A549 (cell line): Measurements from ENCODE around the gene HSDL2. TPM values are rescaled to one million over a fixed set of nuclear protein-coding genes. Genes with fewer than 3 reads are reported as not detected.

Source experiments
- ATAC-seq, 2 experiments: fragments of 200-7000 bp in 1 of 2; fragments of >200 bp in 1 of 2; cut with Nextera tagmentation in 1 of 2; cut with Tn5 transposase in 1 of 2; 3 replicates each; pipeline versions ENCODE4 v1.8.0 to v1.9.1; 2018 to 2020; ENCODE audit warnings: mild to moderate bottlenecking in 1 of 2, moderate library complexity in 1 of 2
- CTCF ChIA-PET: fragments of 300-600 bp; sonication (Branson Sonifier 250); formaldehyde crosslinking; extraction: SDS; loops from one replicate; lab custom pipeline; 2021; ENCODE audit warnings: antibody characterized with exemption, inconsistent platforms; lab: Yijun Ruan, JAX
- POLR2A ChIA-PET: fragments of 350-600 bp; formaldehyde crosslinking; extraction: SDS; loops from one replicate; lab custom pipeline; 2021; ENCODE audit warnings: antibody characterized with exemption, inconsistent platforms; lab: Yijun Ruan, JAX
- DNase-seq, 2 experiments: peaks; one replicate each; pipeline versions ENCODE4 v3.0.0 to v3.0.0-alpha.2; 2011 to 2016; ENCODE audit warnings: low read depth in 1 of 2, low spot score in 1 of 2
- FAIRE-seq: peaks from 2 replicates; lab custom pipeline; 2011; peaks lifted over from hg19 to GRCh38; lab: Jason Lieb, UNC
- H3K27ac ChIP-seq, 2 experiments: fragments of >200 bp; sonication (Bioruptor Twin); formaldehyde crosslinking; 3 replicates each; pipeline ENCODE4 v1.5.1; 2016 to 2017
- H3K4me1 ChIP-seq: fragments of >200 bp; sonication (Bioruptor Twin); formaldehyde crosslinking; 3 replicates; pipeline ENCODE4 v1.6.1; 2016
- H3K4me2 ChIP-seq: fragments of >200 bp; sonication (Bioruptor Twin); formaldehyde crosslinking; 3 replicates; pipeline ENCODE4 v1.6.1; 2016
- H3K4me3 ChIP-seq: fragments of >200 bp; sonication (Bioruptor Twin); formaldehyde crosslinking; 3 replicates; pipeline ENCODE4 v1.5.1; 2016
- H3K9me3 ChIP-seq: fragments of >200 bp; sonication (Bioruptor Twin); formaldehyde crosslinking; 3 replicates; pipeline ENCODE4 v1.6.1; 2016
- CHD2 ChIP-seq: fragments of 150-350 bp; IDR thresholded peaks from 2 replicates; pipeline ENCODE4 v1.6.1; 2014; ENCODE audit warnings: low read length; ENCODE audit not compliant: partially characterized antibody
- EP300 ChIP-seq, 2 experiments: fragments of >200 bp; sonication (Bioruptor Twin); formaldehyde crosslinking; IDR thresholded peaks; 2 replicates in 1 of 2; 3 replicates in 1 of 2; pipeline ENCODE4 v1.6.1; 2016 to 2017
- ESRRA ChIP-seq: fragments of 150-350 bp; IDR thresholded peaks from 2 replicates; pipeline ENCODE4 v1.6.1; 2014; ENCODE audit warnings: mild to moderate bottlenecking, low read length, borderline replicate concordance
- FOSL2 ChIP-seq, 2 experiments: fragments of 450-650 bp in 1 of 2; fragments of >200 bp in 1 of 2; sonication (Bioruptor Twin) in 1 of 2; formaldehyde crosslinking; IDR thresholded peaks; 2 replicates each; pipeline versions ENCODE4 v1.5.0 to v1.6.1; 2016 to 2020; ENCODE audit warnings: mild to moderate bottlenecking in 1 of 2, moderate library complexity in 1 of 2
- HEYL ChIP-seq: fragments of 250-450 bp; sonication (Bioruptor Pico); IDR thresholded peaks from 2 replicates; pipeline ENCODE4 v1.8.0; 2021; ENCODE audit warnings: mild to moderate bottlenecking, moderate library complexity
- HOXA7 ChIP-seq: fragments of 250-450 bp; sonication (Bioruptor Pico); IDR thresholded peaks from 2 replicates; pipeline ENCODE4 v1.5.0; 2020; ENCODE audit warnings: mild to moderate bottlenecking, moderate library complexity
- HOXB5 ChIP-seq: fragments of 250-450 bp; sonication (Bioruptor Pico); IDR thresholded peaks from 2 replicates; pipeline ENCODE4 v1.5.0; 2020; ENCODE audit warnings: mild to moderate bottlenecking, moderate library complexity
- JUN ChIP-seq, 2 experiments: fragments of >200 bp; sonication (Bioruptor Twin); formaldehyde crosslinking; IDR thresholded peaks; 2 replicates in 1 of 2; 3 replicates in 1 of 2; pipeline ENCODE4 v1.6.1; 2016 to 2017
- KDM1A ChIP-seq: fragments of 200-600 bp; sonication (generic); IDR thresholded peaks from 2 replicates; pipeline ENCODE4 v1.6.1; 2016; ENCODE audit warnings: low read depth, mild to moderate bottlenecking
- MAFK ChIP-seq: fragments of 450-650 bp; IDR thresholded peaks from 2 replicates; pipeline ENCODE4 v1.6.1; 2014; ENCODE audit not compliant: partially characterized antibody
- RCOR1 ChIP-seq: fragments of 150-350 bp; IDR thresholded peaks from 2 replicates; pipeline ENCODE4 v1.6.1; 2014; ENCODE audit warnings: antibody characterized with exemption, low read length, low read depth
- RNF2 ChIP-seq: fragments of 200-600 bp; sonication (generic); IDR thresholded peaks from 2 replicates; pipeline ENCODE4 v1.6.1; 2016; ENCODE audit warnings: low read depth, mild to moderate bottlenecking, antibody characterized with exemption, moderate library complexity, borderline replicate concordance
- SREBF2 ChIP-seq: fragments of 450-650 bp; IDR thresholded peaks from 2 replicates; pipeline ENCODE4 v1.6.1; 2014; ENCODE audit warnings: mild to moderate bottlenecking, moderate library complexity
- ZC3H11A ChIP-seq: fragments of 450-650 bp; IDR thresholded peaks from 2 replicates; pipeline ENCODE4 v1.6.1; 2014; ENCODE audit warnings: antibody characterized with exemption, mild to moderate bottlenecking
- ZFP36 ChIP-seq: fragments of 450-650 bp; IDR thresholded peaks from 2 replicates; pipeline ENCODE4 v1.6.1; 2014; ENCODE audit warnings: borderline replicate concordance; ENCODE audit not compliant: partially characterized antibody
- ZSCAN20 ChIP-seq: fragments of 250-450 bp; sonication (Bioruptor Pico); IDR thresholded peaks from 2 replicates; pipeline ENCODE4 v1.8.0; 2022; ENCODE audit warnings: mild to moderate bottlenecking, moderate library complexity
- WGBS: methylation state at CpG from one replicate; pipeline ENCODE4 v1.1.6; 2017; ENCODE audit errors: missing lambda C conversion rate; 5-methylcytosine and 5-hydroxymethylcytosine counted together
- polyA plus RNA-seq, 4 experiments: library from polyadenylated mRNA; depleted of rRNA in 3 of 4; stranded (reverse); fragments of >200 nt; fragmentation: RNase III in 1 of 4; extraction: RNeasy Plus Mini Kit Qiagen cat#74134 plus additional on column Dnase treatment in 1 of 4; gene quantifications; 2 replicates in 3 of 4; 3 replicates in 1 of 4; pipeline ENCODE4 v1.2.3, GENCODE V29; 2011 to 2017
- TF ChIP-seq, protein P1 (sequence below): fragments of >200 bp; sonication (Bioruptor Twin); formaldehyde crosslinking; IDR thresholded peaks from 3 replicates; pipeline ENCODE4 v1.6.1; 2016
- TF ChIP-seq, protein P2 (sequence below): fragments of >200 bp; sonication (Bioruptor Twin); formaldehyde crosslinking; IDR thresholded peaks from 2 replicates; pipeline ENCODE4 v1.6.1; 2016
- TF ChIP-seq, protein P3 (sequence below): IDR thresholded peaks from 2 replicates; pipeline ENCODE4 v1.6.1; 2012; ENCODE audit warnings: low read depth, borderline replicate concordance
- TF ChIP-seq, protein P4 (sequence below): fragments of 150-350 bp; IDR thresholded peaks from 2 replicates; pipeline ENCODE4 v1.6.1; 2014; ENCODE audit warnings: low read depth, mild to moderate bottlenecking, low read length
- TF ChIP-seq, protein P5 (sequence below): fragments of 200-600 bp; sonication (generic); IDR thresholded peaks from 2 replicates; pipeline ENCODE4 v1.6.1; 2016; ENCODE audit warnings: antibody characterized with exemption, mild to moderate bottlenecking, moderate library complexity

Gene HSDL2
- polyA plus RNA-seq, 2 of the 4 experiments (the other 2 are of a cell fraction) = 47.4 to 47.7 TPM

DNA sequence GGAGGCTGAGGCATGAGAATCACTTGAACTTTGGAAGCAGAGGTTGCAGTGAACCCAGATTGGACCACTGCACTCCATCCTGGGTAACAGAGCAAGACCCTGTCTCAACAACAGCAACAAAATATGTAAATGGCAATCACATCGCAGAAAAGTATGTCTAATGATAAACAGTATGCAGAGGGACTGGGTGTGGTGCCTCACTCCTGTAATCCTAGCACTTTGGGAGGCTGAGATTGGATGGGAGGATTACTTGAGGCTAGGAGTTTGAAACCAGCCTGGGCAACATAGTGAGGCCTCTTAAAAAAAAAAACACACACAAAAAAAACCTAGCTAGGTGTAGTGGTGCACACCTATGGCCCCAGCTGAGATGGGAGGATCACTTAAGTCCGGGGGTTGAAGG, 40.3 kb downstream of the HSDL2 start:
- ChIA-PET POLR2A (no interaction called here), CTCF (no interaction called here)
- ATAC-seq (no peak), FAIRE-seq (no peak), DNase-seq (no peak)
- Histone ChIP-seq H3K9me3 (no peaks in the 10 kb centered on the region), H3K4me1 (no peaks in the 10 kb centered on the region), H3K4me2 (no peak overlapping the region), H3K27ac (no peak overlapping the region), H3K4me3 (no peak overlapping the region)
- 76% methylated on average over 2 of the region's 2 CpGs for WGBS
- TF ChIP-seq EP300 (IDR thresholded peaks at IDR 0.05) (no peak), SREBF2 (no peak), ZFP36 (no peak), CHD2 (no peak), HOXB5 (no peak), HEYL (CRISPR knock-in tag) (no peak)
- TF ChIP-seq, protein P1, sequence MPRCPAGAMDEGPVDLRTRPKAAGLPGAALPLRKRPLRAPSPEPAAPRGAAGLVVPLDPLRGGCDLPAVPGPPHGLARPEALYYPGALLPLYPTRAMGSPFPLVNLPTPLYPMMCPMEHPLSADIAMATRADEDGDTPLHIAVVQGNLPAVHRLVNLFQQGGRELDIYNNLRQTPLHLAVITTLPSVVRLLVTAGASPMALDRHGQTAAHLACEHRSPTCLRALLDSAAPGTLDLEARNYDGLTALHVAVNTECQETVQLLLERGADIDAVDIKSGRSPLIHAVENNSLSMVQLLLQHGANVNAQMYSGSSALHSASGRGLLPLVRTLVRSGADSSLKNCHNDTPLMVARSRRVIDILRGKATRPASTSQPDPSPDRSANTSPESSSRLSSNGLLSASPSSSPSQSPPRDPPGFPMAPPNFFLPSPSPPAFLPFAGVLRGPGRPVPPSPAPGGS = no peak
- TF ChIP-seq, protein P2, sequence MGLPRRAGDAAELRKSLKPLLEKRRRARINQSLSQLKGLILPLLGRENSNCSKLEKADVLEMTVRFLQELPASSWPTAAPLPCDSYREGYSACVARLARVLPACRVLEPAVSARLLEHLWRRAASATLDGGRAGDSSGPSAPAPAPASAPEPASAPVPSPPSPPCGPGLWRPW = no peak

DNA sequence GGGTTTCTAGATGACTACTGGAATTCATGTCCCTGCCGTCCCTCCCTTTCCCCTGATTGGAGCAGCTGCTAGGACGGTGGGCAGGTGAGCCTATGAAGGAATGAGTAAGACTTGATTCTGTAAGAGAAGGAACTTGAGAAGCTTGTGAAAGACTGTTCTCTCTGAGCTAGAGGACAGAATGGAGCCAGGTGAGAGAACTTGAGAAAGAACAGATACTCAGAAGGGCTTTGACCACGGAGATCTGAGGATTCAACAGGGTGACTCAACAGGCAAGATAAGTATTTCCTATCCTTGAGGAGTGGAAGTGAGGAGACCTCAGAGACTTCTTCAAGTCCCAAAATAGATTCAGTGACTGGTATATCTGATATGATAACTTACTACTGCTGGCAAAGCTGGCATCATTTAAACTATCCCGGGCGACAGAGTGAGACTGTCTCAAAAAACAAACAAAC, 41.9 kb downstream of the HSDL2 start:
- WGBS = 84% methylated on average over 5 of the region's 5 CpGs
- POLR2A ChIA-PET = no interaction called here
- FAIRE-seq = no peak
- CTCF ChIA-PET = no interaction called here
- H3K9me3 ChIP-seq = no peaks in the 10 kb centered on the region
- no peak overlapping the region for H3K4me2 ChIP-seq
- no peak for ATAC-seq
- H3K27ac ChIP-seq = no peak overlapping the region
- no peak for DNase-seq
- no peaks in the 10 kb centered on the region for H3K4me1 ChIP-seq
- TF ChIP-seq ZC3H11A (no peak), ZSCAN20 (no peak), HOXA7 (CRISPR knock-in tag) (no peak), MAFK (no peak), HEYL (CRISPR knock-in tag) (no peak)
- TF ChIP-seq, protein P3, sequence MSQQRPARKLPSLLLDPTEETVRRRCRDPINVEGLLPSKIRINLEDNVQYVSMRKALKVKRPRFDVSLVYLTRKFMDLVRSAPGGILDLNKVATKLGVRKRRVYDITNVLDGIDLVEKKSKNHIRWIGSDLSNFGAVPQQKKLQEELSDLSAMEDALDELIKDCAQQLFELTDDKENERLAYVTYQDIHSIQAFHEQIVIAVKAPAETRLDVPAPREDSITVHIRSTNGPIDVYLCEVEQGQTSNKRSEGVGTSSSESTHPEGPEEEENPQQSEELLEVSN = no peak
- H3K4me3 ChIP-seq = no peak overlapping the region

DNA sequence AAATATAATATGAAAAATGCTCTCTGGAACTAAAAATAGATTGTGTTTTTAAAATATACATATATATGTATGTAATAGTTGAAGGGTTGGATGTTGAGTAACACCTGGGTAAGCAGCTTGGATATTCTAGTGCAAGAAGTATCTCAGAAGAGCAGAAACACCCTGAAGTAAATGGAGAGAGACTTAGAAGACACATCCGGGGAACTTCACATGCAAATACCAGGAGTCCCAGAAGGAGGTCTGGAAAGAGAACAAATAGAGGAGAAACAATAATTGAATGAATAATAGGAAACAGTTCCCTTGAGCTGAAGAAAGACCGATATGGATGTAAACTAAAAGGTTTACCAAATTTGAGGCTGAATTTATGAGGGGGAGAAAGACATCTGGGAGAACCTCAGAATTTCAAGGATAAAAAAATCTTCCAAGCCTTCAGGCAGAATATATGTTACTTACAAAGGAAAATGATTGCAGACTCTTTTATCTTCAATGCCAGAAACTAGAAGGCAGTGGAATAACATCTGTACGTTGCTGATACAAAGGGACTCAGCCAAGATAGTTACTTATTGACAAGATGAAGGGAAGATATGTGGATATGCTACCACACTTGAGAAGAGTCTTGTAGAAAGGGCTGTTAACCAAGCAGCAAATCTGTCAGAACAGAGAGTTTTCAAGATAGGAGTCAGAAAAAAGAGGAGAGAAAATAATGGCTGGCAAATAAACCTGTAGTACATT, 42.7 kb downstream of the HSDL2 start:
- TF ChIP-seq ZC3H11A (no peak), RNF2 (no peak), ZFP36 (no peak), FOSL2 (IDR thresholded peaks at IDR 0.05) (no peak), FOSL2 (CRISPR knock-in tag; IDR thresholded peaks at IDR 0.05) (no peak), HOXA7 (CRISPR knock-in tag) (no peak), JUN (IDR thresholded peaks at IDR 0.05) (no peak), EP300 (IDR thresholded peaks at IDR 0.05) (no peak), KDM1A (no peak), RCOR1 (no peak), ESRRA (no peak)
- TF ChIP-seq, protein P4, sequence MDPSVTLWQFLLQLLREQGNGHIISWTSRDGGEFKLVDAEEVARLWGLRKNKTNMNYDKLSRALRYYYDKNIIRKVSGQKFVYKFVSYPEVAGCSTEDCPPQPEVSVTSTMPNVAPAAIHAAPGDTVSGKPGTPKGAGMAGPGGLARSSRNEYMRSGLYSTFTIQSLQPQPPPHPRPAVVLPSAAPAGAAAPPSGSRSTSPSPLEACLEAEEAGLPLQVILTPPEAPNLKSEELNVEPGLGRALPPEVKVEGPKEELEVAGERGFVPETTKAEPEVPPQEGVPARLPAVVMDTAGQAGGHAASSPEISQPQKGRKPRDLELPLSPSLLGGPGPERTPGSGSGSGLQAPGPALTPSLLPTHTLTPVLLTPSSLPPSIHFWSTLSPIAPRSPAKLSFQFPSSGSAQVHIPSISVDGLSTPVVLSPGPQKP = no peak
- TF ChIP-seq, protein P5, sequence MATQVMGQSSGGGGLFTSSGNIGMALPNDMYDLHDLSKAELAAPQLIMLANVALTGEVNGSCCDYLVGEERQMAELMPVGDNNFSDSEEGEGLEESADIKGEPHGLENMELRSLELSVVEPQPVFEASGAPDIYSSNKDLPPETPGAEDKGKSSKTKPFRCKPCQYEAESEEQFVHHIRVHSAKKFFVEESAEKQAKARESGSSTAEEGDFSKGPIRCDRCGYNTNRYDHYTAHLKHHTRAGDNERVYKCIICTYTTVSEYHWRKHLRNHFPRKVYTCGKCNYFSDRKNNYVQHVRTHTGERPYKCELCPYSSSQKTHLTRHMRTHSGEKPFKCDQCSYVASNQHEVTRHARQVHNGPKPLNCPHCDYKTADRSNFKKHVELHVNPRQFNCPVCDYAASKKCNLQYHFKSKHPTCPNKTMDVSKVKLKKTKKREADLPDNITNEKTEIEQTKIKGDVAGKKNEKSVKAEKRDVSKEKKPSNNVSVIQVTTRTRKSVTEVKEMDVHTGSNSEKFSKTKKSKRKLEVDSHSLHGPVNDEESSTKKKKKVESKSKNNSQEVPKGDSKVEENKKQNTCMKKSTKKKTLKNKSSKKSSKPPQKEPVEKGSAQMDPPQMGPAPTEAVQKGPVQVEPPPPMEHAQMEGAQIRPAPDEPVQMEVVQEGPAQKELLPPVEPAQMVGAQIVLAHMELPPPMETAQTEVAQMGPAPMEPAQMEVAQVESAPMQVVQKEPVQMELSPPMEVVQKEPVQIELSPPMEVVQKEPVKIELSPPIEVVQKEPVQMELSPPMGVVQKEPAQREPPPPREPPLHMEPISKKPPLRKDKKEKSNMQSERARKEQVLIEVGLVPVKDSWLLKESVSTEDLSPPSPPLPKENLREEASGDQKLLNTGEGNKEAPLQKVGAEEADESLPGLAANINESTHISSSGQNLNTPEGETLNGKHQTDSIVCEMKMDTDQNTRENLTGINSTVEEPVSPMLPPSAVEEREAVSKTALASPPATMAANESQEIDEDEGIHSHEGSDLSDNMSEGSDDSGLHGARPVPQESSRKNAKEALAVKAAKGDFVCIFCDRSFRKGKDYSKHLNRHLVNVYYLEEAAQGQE = no peak
- Histone ChIP-seq H3K9me3 (no peaks in the 10 kb centered on the region), H3K4me3 (no peak overlapping the region), H3K4me1 (no peaks in the 10 kb centered on the region), H3K27ac (no peak overlapping the region), H3K4me2 (no peak overlapping the region)
- DNase-seq (no peak), ATAC-seq (no peak), FAIRE-seq (no peak)
- WGBS = 80% methylated on average over 3 of the region's 3 CpGs
- CTCF ChIA-PET = interaction anchor here (0.5 kb wide), 1 partner anchor 215 kb away, joined by 3 read pairs; no protein-coding TSS in a partner anchor
- POLR2A ChIA-PET = no interaction called here
